HepG2 (cell line): ENCODE data around the gene SPATC1L. TPM values are rescaled to one million over a fixed set of nuclear protein-coding genes. Genes with fewer than 3 reads are reported as not detected.

Experiments used
- ATAC-seq: fragments of 200-7000 bp; cut with Tn5 transposase; 3 replicates; pipeline ENCODE4 v1.9.1; 2020; ENCODE audit warnings: mild to moderate bottlenecking, moderate library complexity
- BruUV-seq: library from RNA; stranded (reverse); fragments of 400-500 nt; replicated peaks from 2 replicates; lab custom pipeline; 2021; lab: Mats Ljungman, UMichigan
- CTCF ChIA-PET: fragments of 300-600 bp; formaldehyde crosslinking; extraction: SDS; loops from one replicate; lab custom pipeline; 2021; ENCODE audit warnings: low total read pairs, inconsistent platforms, low intra/inter-chr PET ratio; lab: Yijun Ruan, JAX
- POLR2A ChIA-PET: fragments of 350-600 bp; sonication (Branson Sonifier 250); formaldehyde crosslinking; loops from one replicate; lab custom pipeline; 2020; ENCODE audit warnings: antibody characterized with exemption, inconsistent platforms; lab: Yijun Ruan, JAX
- DNase-seq: peaks from one replicate; pipeline ENCODE4 v3.0.0-alpha.2; 2015; ENCODE audit warnings: low spot score
- FAIRE-seq: peaks from 3 replicates; lab custom pipeline; 2011; peaks lifted over from hg19 to GRCh38; lab: Jason Lieb, UNC
- H2AFZ ChIP-seq: one replicate; pipeline ENCODE4 v1.6.1; 2011; ENCODE audit warnings: low read length, inconsistent platforms
- H3K27ac ChIP-seq: fragments of 300-600 bp; 3 replicates; pipeline ENCODE4 v1.8.0; 2011; ENCODE audit warnings: mixed run types, mild to moderate bottlenecking, mixed read lengths, low read length, inconsistent platforms; ENCODE audit not compliant: insufficient read depth; ENCODE audit errors: extremely low read length
- H3K27me3 ChIP-seq, 2 experiments: fragments of 200-600 bp in 1 of 2; 2 replicates in 1 of 2; 3 replicates in 1 of 2; pipeline versions ENCODE4 v1.6.0 to v1.8.0; 2011; ENCODE audit warnings: low read length in 2 of 2, mild to moderate bottlenecking in 2 of 2, moderate library complexity in 2 of 2, inconsistent platforms in 1 of 2; ENCODE audit not compliant: insufficient read depth in 2 of 2, control insufficient read depth in 1 of 2
- H3K36me3 ChIP-seq, 2 experiments: fragments of 200-600 bp in 1 of 2; replicated peaks in 1 of 2; 2 replicates in 1 of 2; 3 replicates in 1 of 2; pipeline versions ENCODE4 v1.5.1 to v1.8.0; 2011; ENCODE audit warnings: low read length in 2 of 2, inconsistent platforms in 1 of 2; ENCODE audit not compliant: insufficient read depth in 2 of 2, control insufficient read depth in 1 of 2
- H3K4me1 ChIP-seq: 2 replicates; pipeline ENCODE4 v1.5.1; 2012; ENCODE audit warnings: low read length, inconsistent platforms; ENCODE audit not compliant: insufficient read depth
- H3K4me2 ChIP-seq: 2 replicates; pipeline ENCODE4 v1.6.0; 2011; ENCODE audit warnings: low read depth, low read length, inconsistent platforms
- H3K4me3 ChIP-seq, 3 experiments: fragments of 200-600 bp in 1 of 3; sonication (generic), shearing (Covaris generic) in 1 of 3; replicated peaks in 1 of 3; 2 replicates each; pipeline ENCODE4 v1.5.1; 2011 to 2016; ENCODE audit warnings: low read length in 3 of 3, inconsistent platforms in 2 of 3, low read depth in 2 of 3, mild to moderate bottlenecking in 2 of 3, control low read depth in 1 of 3, mixed read lengths in 1 of 3; ENCODE audit not compliant: insufficient read depth in 1 of 3
- H3K79me2 ChIP-seq: one replicate; pipeline ENCODE4 v1.6.1; 2011; ENCODE audit warnings: low read length, inconsistent platforms; ENCODE audit not compliant: insufficient read depth
- H3K9ac ChIP-seq: 2 replicates; pipeline ENCODE4 v1.6.0; 2011; ENCODE audit warnings: mild to moderate bottlenecking, low read depth, low read length, inconsistent platforms; ENCODE audit not compliant: insufficient read depth
- H3K9me3 ChIP-seq: 2 replicates; pipeline ENCODE4 v1.5.1; 2012; ENCODE audit warnings: mild to moderate bottlenecking, low read length
- H4K20me1 ChIP-seq: 2 replicates; pipeline ENCODE4 v1.6.0; 2011; ENCODE audit warnings: inconsistent platforms, mild to moderate bottlenecking, low read length, moderate library complexity; ENCODE audit not compliant: insufficient read depth
- NBN ChIP-seq: fragments of 450-650 bp; conservative IDR thresholded peaks from 2 replicates; pipeline ENCODE4 v1.6.1; 2017
- NFIC ChIP-seq: IDR thresholded peaks from 2 replicates; pipeline ENCODE4 v1.6.1; 2012; ENCODE audit warnings: mild to moderate bottlenecking, low read length, inconsistent platforms
- POLR2AphosphoS5 ChIP-seq: IDR thresholded peaks from 2 replicates; pipeline ENCODE4 v1.6.1; 2012; ENCODE audit warnings: low read depth, low read length
- RFX5 ChIP-seq: IDR thresholded peaks from 2 replicates; pipeline ENCODE4 v1.6.1; 2011; ENCODE audit warnings: low read depth, low read length, improper control_type of control experiment
- SOX6 ChIP-seq, 2 experiments: fragments of 450-650 bp in 1 of 2; sonication (generic) in 1 of 2; formaldehyde crosslinking in 1 of 2; IDR thresholded peaks; 2 replicates each; pipeline versions ENCODE4 v1.4.0 to v1.6.1; 2017 to 2020; ENCODE audit warnings: antibody characterized with exemption in 1 of 2, mild to moderate bottlenecking in 1 of 2, missing genetic modification reagents in 1 of 2
- TRIM24 ChIP-seq: sonication (generic); formaldehyde crosslinking; IDR thresholded peaks from 2 replicates; pipeline ENCODE4 v1.8.0; 2022; ENCODE audit warnings: mild to moderate bottlenecking, missing genetic modification reagents
- ZNF350 ChIP-seq: sonication (generic); formaldehyde crosslinking; IDR thresholded peaks from 2 replicates; pipeline ENCODE4 v1.4.0; 2020; ENCODE audit warnings: mild to moderate bottlenecking, low read depth, missing genetic modification reagents, borderline replicate concordance
- ZNF629 ChIP-seq: sonication (generic); formaldehyde crosslinking; conservative IDR thresholded peaks from 2 replicates; pipeline ENCODE4 v1.5.0; 2020; ENCODE audit warnings: missing genetic modification reagents
- ZNF674 ChIP-seq: sonication (generic); formaldehyde crosslinking; IDR thresholded peaks from 2 replicates; pipeline ENCODE4 v1.5.0; 2020; ENCODE audit warnings: low read depth, mild to moderate bottlenecking, missing genetic modification reagents
- ZNF768 ChIP-seq: sonication (generic); formaldehyde crosslinking; IDR thresholded peaks from 2 replicates; pipeline ENCODE4 v1.4.0; 2020; ENCODE audit warnings: missing genetic modification reagents
- whole genome bisulfite sequencing: methylation state at CpG from one replicate; pipeline ENCODE4 v1.1.6; 2017; ENCODE audit warnings: low lambda C conversion rate; 5-methylcytosine and 5-hydroxymethylcytosine counted together
- in situ Hi-C: cut with HindIII; loops from 2 replicates; pipeline ENCODE4 v1.10.0; 2017; ENCODE audit warnings: low pct_unique_long_range_greater_than_20kb; ENCODE audit not compliant: extremely low pct_ligation_motif_present
- intact Hi-C: fragments of 100-400 bp; cut with micrococcal nuclease; formaldehyde crosslinking; loops from one replicate; pipeline ENCODE4 v1.10.0; 2022; ENCODE audit not compliant: unreplicated experiment
- polyA plus RNA-seq, 8 experiments: library from polyadenylated mRNA; depleted of rRNA in 3 of 8; stranded (reverse) in 7 of 8; unstranded in 1 of 8; fragments of >200 nt; fragmentation: Illumina TruSeq in 4 of 8; extraction: Trizol in 4 of 8; gene quantifications; 2 replicates each; pipeline versions ENCODE4 v1.2.1 to v1.2.3, GENCODE V29; 2011 to 2016; ENCODE audit warnings: low read depth in 4 of 8, missing spikeins in 1 of 8, mixed read lengths in 1 of 8; ENCODE audit not compliant: insufficient read depth in 1 of 8
- total RNA-seq, 5 experiments: library from RNA; depleted of rRNA; stranded (reverse); fragments of >200 nt; fragmentation: Illumina TruSeq; extraction: Trizol; gene quantifications; 2 replicates each; pipeline ENCODE4 v1.2.3, GENCODE V29; 2016; ENCODE audit warnings: low read depth in 1 of 5
- TF ChIP-seq, protein P1 (sequence below): sonication (generic); formaldehyde crosslinking; IDR thresholded peaks from 2 replicates; pipeline ENCODE4 v1.4.0; 2020; ENCODE audit warnings: low read depth, mild to moderate bottlenecking, missing genetic modification reagents

The SPATC1L gene
- total and polyA plus RNA-seq, 2 of the 13 experiments (the other 11 are each of a cell fraction or from before 2014, with no cell fraction given): 1.4 to 3.3 TPM

DNA sequence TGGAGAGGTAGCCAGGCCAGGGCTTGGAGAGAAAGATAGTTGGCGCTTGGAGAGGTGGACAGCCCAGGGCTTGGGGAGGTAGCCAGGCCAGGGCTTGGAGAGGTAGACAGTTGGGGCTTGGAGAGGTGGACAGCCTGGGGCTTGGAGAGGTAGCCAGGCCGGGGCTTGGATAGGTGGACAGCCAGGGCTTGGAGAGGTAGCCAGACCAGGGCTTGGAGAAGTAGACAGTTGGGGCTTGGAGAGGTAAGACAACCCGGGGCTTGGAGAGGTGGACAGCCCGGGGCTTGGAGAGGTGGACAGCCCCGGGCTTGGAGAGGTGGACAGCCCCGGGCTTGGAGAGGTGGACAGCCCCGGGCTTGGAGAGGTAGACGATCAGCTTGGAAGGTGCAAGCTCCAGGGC is 36.6 kb upstream of the SPATC1L start (continued):
- no peak for TF ChIP-seq TRIM24 (CRISPR knock-in tag)
- TF ChIP-seq, protein P1, sequence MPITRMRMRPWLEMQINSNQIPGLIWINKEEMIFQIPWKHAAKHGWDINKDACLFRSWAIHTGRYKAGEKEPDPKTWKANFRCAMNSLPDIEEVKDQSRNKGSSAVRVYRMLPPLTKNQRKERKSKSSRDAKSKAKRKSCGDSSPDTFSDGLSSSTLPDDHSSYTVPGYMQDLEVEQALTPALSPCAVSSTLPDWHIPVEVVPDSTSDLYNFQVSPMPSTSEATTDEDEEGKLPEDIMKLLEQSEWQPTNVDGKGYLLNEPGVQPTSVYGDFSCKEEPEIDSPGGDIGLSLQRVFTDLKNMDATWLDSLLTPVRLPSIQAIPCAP (CRISPR knock-in tag): no peak
- no peak for TF ChIP-seq RFX5
- TF ChIP-seq ZNF350: no peak
- TF ChIP-seq ZNF674 (CRISPR knock-in tag): no peak
- no peak for TF ChIP-seq NBN
- TF ChIP-seq ZNF629 (CRISPR knock-in tag): no peak
- no peak for TF ChIP-seq NFIC
- TF ChIP-seq ZNF768 (CRISPR knock-in tag): no peak

- no peak for DNase-seq
- intact Hi-C loops: loop anchor here (10.0 kb wide), 1 partner anchor 64 kb away; the partner anchor contains the start of genes MCM3AP and YBEY
- in situ Hi-C loops: no loop called here
- Histone ChIP-seq H3K36me3 (peaks cover 14 to 63% of the 10 kb centered on the region in 2 experiments), H2AFZ (no peak overlapping the region), H3K27me3 (no peaks in the 10 kb centered on the region), H3K4me1 (peaks cover 13% of the 10 kb centered on the region), H3K9ac (no peak overlapping the region), H3K4me3 (no peak overlapping the region), H3K9me3 (no peaks in the 10 kb centered on the region), H3K27ac (no peak overlapping the region), H3K4me2 (no peak overlapping the region), H4K20me1 (peaks cover 16% of the 10 kb centered on the region), H3K79me2 (peaks cover 53% of the 10 kb centered on the region)
- 97% methylated on average over 13 of the region's 13 CpGs for WGBS
- POLR2A ChIA-PET: no interaction called here
- CTCF ChIA-PET: no interaction called here
- no peak for ATAC-seq
- no TSS peak for BruUV-seq
- no peak for FAIRE-seq
- TF ChIP-seq POLR2AphosphoS5: 0 out of 2 replicates have a peak, but pooled peaks have one; percentile 21
- TF ChIP-seq SOX6 (IDR thresholded peaks at IDR 0.05): no peak
- TF ChIP-seq SOX6 (CRISPR knock-in tag; IDR thresholded peaks at IDR 0.05): no peak
Observed at GRCh38 chr21:46220275-46220810, 36.1 kb upstream of the SPATC1L start.
